ENCODE data around the gene COX4I2.
A peak's percentile ranks its signal among the peaks of the same experiment; 100 is the strongest.

COX4I2 gene

GRCh38 chr20:31604567-31605030 is 33.1 kb upstream of the COX4I2 start:
- TF ChIP-seq ZNF394 (tag by site-specific recombination; IDR thresholded peaks at IDR 0.05; ENCODE audit: borderline replicate concordance): peak; percentile 27; the same call in 1 of the 2 replicates
- no peak for TF ChIP-seq ZNF391 (tag by site-specific recombination; IDR thresholded peaks at IDR 0.05; ENCODE audit: borderline replicate concordance, low read depth)
- TF ChIP-seq KLF10 (tag by site-specific recombination; IDR thresholded peaks at IDR 0.05): peak; percentile 23; the same call in 1 of the 2 replicates
- TF ChIP-seq ZNF426 (tag by site-specific recombination; IDR thresholded peaks at IDR 0.05): no peak
- TF ChIP-seq IKZF3 (tag by site-specific recombination; IDR thresholded peaks at IDR 0.05): peak; percentile 58
- peak; percentile 34; the same call in 1 of the 2 replicates for TF ChIP-seq MZF1 (tag by site-specific recombination; IDR thresholded peaks at IDR 0.05; ENCODE audit: borderline replicate concordance)
- 0 out of 2 replicates have a peak, but pooled peaks have one; percentile 9 for TF ChIP-seq TCF7L2 (IDR thresholded peaks at IDR 0.05; ENCODE audit: borderline replicate concordance, low read depth, low read length)
- TF ChIP-seq ZNF24 (tag by site-specific recombination; IDR thresholded peaks at IDR 0.05): 0 out of 2 replicates have a peak, but pooled peaks have one; percentile 36
- TF ChIP-seq TRIM28 (IDR thresholded peaks at IDR 0.05; ENCODE audit: borderline replicate concordance, low read length): 0 out of 2 replicates have a peak, but pooled peaks have one; percentile 8
- TF ChIP-seq ZNF140 (tag by site-specific recombination; IDR thresholded peaks at IDR 0.05): no peak
- TF ChIP-seq ZNF335 (tag by site-specific recombination; conservative IDR thresholded peaks at IDR 0.05): 0 out of 2 replicates have a peak, but pooled peaks have one; percentile 0
- 0 out of 2 replicates have a peak, but pooled peaks have one; percentile 38 for TF ChIP-seq ZNF596 (tag by site-specific recombination; IDR thresholded peaks at IDR 0.05)
- TF ChIP-seq ZSCAN30 (tag by site-specific recombination; IDR thresholded peaks at IDR 0.05): peak; percentile 48; the same call in 1 of the 2 replicates
- Histone ChIP-seq H3K4me3 (ENCODE audit: low read depth, low read length) (peak overlapping the region; percentile 45), H3K27ac (ENCODE audit: extremely low read depth, low read depth, low read length) (peak overlapping the region; percentile 80), H3K9me3 (ENCODE audit: control insufficient read depth, insufficient read depth, low read depth, low read length) (no peaks in the 10 kb centered on the region), H3K4me1 (ENCODE audit: control insufficient read depth, insufficient read depth, low read length) (peaks cover 15% of the 10 kb centered on the region), H3K36me3 (ENCODE audit: control insufficient read depth in 2 of 2, insufficient read depth in 1 of 2, low read length in 2 of 2) (peaks cover 0 to 17% of the 10 kb centered on the region in 2 experiments; a peak in 1 of 3 replicates)
- CTCF ChIA-PET: interaction anchor here (0.6 to 26.4 kb wide), 7 partner anchors 8 to 190 kb away, joined by 3 to 1204 read pairs (median 3); no protein-coding TSS in a partner anchor
- POLR2A ChIA-PET: interaction anchor here (0.5 to 8.7 kb wide), 18 partner anchors 8 to 134 kb away, joined by 3 to 255 read pairs (median 10); partner anchors contain the start of genes BCL2L1 and TPX2

DNA sequence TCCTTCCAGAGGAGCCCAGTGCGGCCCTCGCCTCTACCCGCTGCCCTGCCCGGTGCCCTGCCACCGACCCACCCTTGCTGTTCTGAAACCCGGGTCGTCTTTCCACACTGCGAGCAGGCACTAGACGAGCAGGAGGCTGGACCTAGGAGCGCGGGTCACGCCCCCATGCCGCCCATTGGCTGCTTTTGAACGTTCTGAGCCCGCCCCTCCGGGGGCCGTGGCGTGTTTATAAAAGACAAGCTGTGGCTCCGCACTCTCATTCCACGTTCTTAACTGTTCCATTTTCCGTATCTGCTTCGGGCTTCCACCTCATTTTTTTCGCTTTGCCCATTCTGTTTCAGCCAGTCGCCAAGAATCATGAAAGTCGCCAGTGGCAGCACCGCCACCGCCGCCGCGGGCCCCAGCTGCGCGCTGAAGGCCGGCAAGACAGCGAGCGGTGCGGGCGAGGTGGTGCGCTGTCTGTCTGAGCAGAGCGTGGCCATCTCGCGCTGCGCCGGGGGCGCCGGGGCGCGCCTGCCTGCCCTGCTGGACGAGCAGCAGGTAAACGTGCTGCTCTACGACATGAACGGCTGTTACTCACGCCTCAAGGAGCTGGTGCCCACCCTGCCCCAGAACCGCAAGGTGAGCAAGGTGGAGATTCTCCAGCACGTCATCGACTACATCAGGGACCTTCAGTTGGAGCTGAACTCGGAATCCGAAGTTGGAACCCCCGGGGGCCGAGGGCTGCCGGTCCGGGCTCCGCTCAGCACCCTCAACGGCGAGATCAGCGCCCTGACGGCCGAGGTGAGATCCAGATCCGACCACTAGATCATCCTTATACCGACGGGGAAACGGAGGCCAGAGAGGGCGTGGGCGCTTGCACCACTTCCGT is 32.4 kb upstream of the COX4I2 start, which contains the start of gene ID1:
TSS of gene ID1 (plus strand) at position 259 of the 871 bp plus-strand sequence. CDS start at position 358, 99 bp downstream.
- POLR2A ChIA-PET: interaction anchor here (0.5 to 8.7 kb wide), 20 partner anchors 8 to 134 kb away, joined by 3 to 255 read pairs (median 10); partner anchors contain the start of genes BCL2L1 and TPX2
- H3K27ac ChIP-seq (ENCODE audit: extremely low read depth, low read depth, low read length): peak within 1 kb of the TSS; percentile 80
- peaks cover 0 to 17% of the 10 kb centered on the region in 2 experiments; a peak in 1 of 3 replicates for H3K36me3 ChIP-seq (ENCODE audit: control insufficient read depth in 2 of 2, insufficient read depth in 1 of 2, low read length in 2 of 2)
- CTCF ChIA-PET: interaction anchor here (0.7 to 26.4 kb wide), 7 partner anchors 7 to 191 kb away, joined by 3 to 1204 read pairs (median 3); no protein-coding TSS in a partner anchor
- H3K4me1 ChIP-seq (ENCODE audit: control insufficient read depth, insufficient read depth, low read length): peaks cover 15% of the 10 kb centered on the region
- no peaks in the 10 kb centered on the region for H3K9me3 ChIP-seq (ENCODE audit: control insufficient read depth, insufficient read depth, low read depth, low read length)
- peak within 1 kb of the TSS; percentile 70 for H3K4me3 ChIP-seq (ENCODE audit: low read depth, low read length)
- TF ChIP-seq ZNF600 (tag by site-specific recombination; IDR thresholded peaks at IDR 0.05) (peak; percentile 94), KLF1 (tag by site-specific recombination; IDR thresholded peaks at IDR 0.05) (no peak; the same call in 1 of the 2 replicates), GLI2 (tag by site-specific recombination; IDR thresholded peaks at IDR 0.05; ENCODE audit: borderline replicate concordance, low read depth) (no peak), ZNF514 (tag by site-specific recombination; IDR thresholded peaks at IDR 0.05) (no peak), ZNF169 (tag by site-specific recombination; IDR thresholded peaks at IDR 0.05) (no peak), ZNF560 (tag by site-specific recombination; IDR thresholded peaks at IDR 0.05; ENCODE audit: borderline replicate concordance) (no peak), ZNF391 (tag by site-specific recombination; IDR thresholded peaks at IDR 0.05; ENCODE audit: borderline replicate concordance, low read depth) (peak; percentile 14; the same call in 1 of the 2 replicates), HOXA7 (CRISPR knock-in tag; IDR thresholded peaks at IDR 0.05; ENCODE audit: borderline replicate concordance) (no peak), ZBTB49 (tag by site-specific recombination; IDR thresholded peaks at IDR 0.05; ENCODE audit: low read depth) (no peak)
- TF ChIP-seq, protein P1, sequence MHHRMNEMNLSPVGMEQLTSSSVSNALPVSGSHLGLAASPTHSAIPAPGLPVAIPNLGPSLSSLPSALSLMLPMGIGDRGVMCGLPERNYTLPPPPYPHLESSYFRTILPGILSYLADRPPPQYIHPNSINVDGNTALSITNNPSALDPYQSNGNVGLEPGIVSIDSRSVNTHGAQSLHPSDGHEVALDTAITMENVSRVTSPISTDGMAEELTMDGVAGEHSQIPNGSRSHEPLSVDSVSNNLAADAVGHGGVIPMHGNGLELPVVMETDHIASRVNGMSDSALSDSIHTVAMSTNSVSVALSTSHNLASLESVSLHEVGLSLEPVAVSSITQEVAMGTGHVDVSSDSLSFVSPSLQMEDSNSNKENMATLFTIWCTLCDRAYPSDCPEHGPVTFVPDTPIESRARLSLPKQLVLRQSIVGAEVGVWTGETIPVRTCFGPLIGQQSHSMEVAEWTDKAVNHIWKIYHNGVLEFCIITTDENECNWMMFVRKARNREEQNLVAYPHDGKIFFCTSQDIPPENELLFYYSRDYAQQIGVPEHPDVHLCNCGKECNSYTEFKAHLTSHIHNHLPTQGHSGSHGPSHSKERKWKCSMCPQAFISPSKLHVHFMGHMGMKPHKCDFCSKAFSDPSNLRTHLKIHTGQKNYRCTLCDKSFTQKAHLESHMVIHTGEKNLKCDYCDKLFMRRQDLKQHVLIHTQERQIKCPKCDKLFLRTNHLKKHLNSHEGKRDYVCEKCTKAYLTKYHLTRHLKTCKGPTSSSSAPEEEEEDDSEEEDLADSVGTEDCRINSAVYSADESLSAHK (tag by site-specific recombination; IDR thresholded peaks at IDR 0.05): no peak
